Glutamatergic neuron (in vitro differentiated cells): ENCODE results near the gene C16orf46. TPM values are rescaled to one million over a fixed set of nuclear protein-coding genes. Genes with fewer than 3 reads are reported as not detected.

ENCODE experiments used
- DNase-seq: peaks from one replicate; pipeline ENCODE4 v3.0.0; 2022
- H3K27ac Mint-ChIP-seq: one replicate; pipeline ENCODE4 v1.8.0; 2020; ENCODE audit warnings: mild to moderate bottlenecking, mixed read lengths, inconsistent platforms; ENCODE audit not compliant: unreplicated experiment
- H3K27me3 Mint-ChIP-seq: one replicate; pipeline ENCODE4 v1.8.0; 2020; ENCODE audit warnings: mild to moderate bottlenecking, moderate library complexity, mixed read lengths, inconsistent platforms; ENCODE audit not compliant: unreplicated experiment
- H3K36me3 Mint-ChIP-seq: one replicate; pipeline ENCODE4 v1.8.0; 2020; ENCODE audit warnings: mild to moderate bottlenecking, mixed read lengths, inconsistent platforms; ENCODE audit not compliant: unreplicated experiment
- H3K4me1 Mint-ChIP-seq: one replicate; pipeline ENCODE4 v1.8.0; 2020; ENCODE audit warnings: mild to moderate bottlenecking, low read depth, mixed read lengths, inconsistent platforms; ENCODE audit not compliant: unreplicated experiment
- H3K4me3 Mint-ChIP-seq: one replicate; pipeline ENCODE4 v1.8.0; 2020; ENCODE audit warnings: mild to moderate bottlenecking, mixed read lengths, inconsistent platforms; ENCODE audit not compliant: unreplicated experiment
- H3K9me3 Mint-ChIP-seq: one replicate; pipeline ENCODE4 v1.8.0; 2020; ENCODE audit warnings: mild to moderate bottlenecking, moderate library complexity, mixed read lengths, inconsistent platforms; ENCODE audit not compliant: unreplicated experiment
- CTCF ChIP-seq: fragments of 200-600 bp; sonication (generic); IDR thresholded peaks from one replicate; pipeline ENCODE4 v1.5.0; 2021; ENCODE audit not compliant: partially characterized antibody, unreplicated experiment
- long read RNA-seq: library from polyadenylated mRNA; unstranded; transcript quantifications from one replicate; pipeline ENCODE4 v2.0.0, GENCODE V29; 2020; ENCODE audit not compliant: unreplicated experiment
- total RNA-seq: library from RNA; stranded (reverse); fragmentation: NEBNext Ultra II Directional; extraction: Animal tissue kit (Norgen Biotek cat#: 25700); gene quantifications from one replicate; pipeline ENCODE4 v1.2.1, GENCODE V29; 2021; ENCODE audit not compliant: unreplicated experiment

Gene C16orf46
- 1.0 TPM for total RNA-seq
- long read RNA-seq, partial matches to known transcripts: 1 of 1 reads
- long read RNA-seq, other reads (novel, unspliced or antisense): 0 of 1 reads

GRCh38 chr16:81077076-81077940, at the start of gene C16orf46:
C16orf46 (minus strand) TSS chr16:81077238; CDS start chr16:81063955, 13,283 bp downstream.
- Mint-ChIP-seq H3K9me3 (peaks cover 2% of the 10 kb centered on the region), H3K36me3 (no peaks in the 10 kb centered on the region), H3K4me1 (peaks cover 2% of the 10 kb centered on the region), H3K27me3 (no peaks in the 10 kb centered on the region), H3K4me3 (no peak within 1 kb of the TSS), H3K27ac (peak within 1 kb of the TSS; percentile 38)
- no peak for TF ChIP-seq CTCF
- DNase-seq: peak; percentile 99

- Mint-ChIP-seq H3K27ac (no peak overlapping the region), H3K4me3 (no peak overlapping the region), H3K4me1 (no peaks in the 10 kb centered on the region), H3K9me3 (no peaks in the 10 kb centered on the region), H3K27me3 (peaks cover 1% of the 10 kb centered on the region), H3K36me3 (no peaks in the 10 kb centered on the region)
- no peak for TF ChIP-seq CTCF
- DNase-seq: no peak
These were observed 46.2 kb upstream of the C16orf46 start for GRCh38 chr16:81123092-81123852.

- H3K36me3 Mint-ChIP-seq: no peaks in the 10 kb centered on the region
These were observed 44.5 kb upstream of the C16orf46 start for GRCh38 chr16:81121474-81121990.

GRCh38 chr16:81117436-81117835, 40.4 kb upstream of the C16orf46 start:
- Mint-ChIP-seq H3K27me3 (peaks cover 1% of the 10 kb centered on the region), H3K36me3 (no peaks in the 10 kb centered on the region), H3K4me1 (no peaks in the 10 kb centered on the region), H3K9me3 (peaks cover 5% of the 10 kb centered on the region), H3K27ac (no peak overlapping the region), H3K4me3 (no peak overlapping the region)
- TF ChIP-seq CTCF: no peak
- no peak for DNase-seq

More at GRCh38 chr16:81121474-81121990, 44.5 kb upstream of the C16orf46 start:
- Mint-ChIP-seq H3K27me3 (peaks cover 1% of the 10 kb centered on the region), H3K4me1 (no peaks in the 10 kb centered on the region), H3K27ac (no peak overlapping the region), H3K9me3 (no peaks in the 10 kb centered on the region), H3K4me3 (no peak overlapping the region)
- DNase-seq: no peak
- TF ChIP-seq CTCF: no peak
